ENCODE measurements around the gene WDFY3. TPM values are rescaled to one million over a fixed set of nuclear protein-coding genes. Genes with fewer than 3 reads are reported as not detected.

The WDFY3 gene
- polyA plus RNA-seq, 1 of the 3 experiments (the other 2 are of a cell fraction) = 13.8 TPM

GRCh38 chr4:84938316-84938715 is 28.2 kb downstream of the WDFY3 start (continued):
- TF ChIP-seq PBX3 (IDR thresholded peaks at IDR 0.05) = peak; percentile 73
- TF ChIP-seq EZH2phosphoT487 (IDR thresholded peaks at IDR 0.05; ENCODE audit: borderline replicate concordance, low read depth) = no peak
- no peak for TF ChIP-seq CTCF (IDR thresholded peaks at IDR 0.05)
- TF ChIP-seq ELF1 (IDR thresholded peaks at IDR 0.05) = no peak
- TF ChIP-seq TEAD4 (IDR thresholded peaks at IDR 0.05; ENCODE audit: borderline replicate concordance, insufficient read depth) = peak; percentile 77
- TF ChIP-seq CHD2 (IDR thresholded peaks at IDR 0.05; ENCODE audit: low read length, partially characterized antibody) = no peak

GRCh38 chr4:84937381-84937977 is 29.0 kb downstream of the WDFY3 start:
- peak overlapping the region; percentile 16; the same call in 1 of the 2 replicates for H3K4me2 ChIP-seq
- H3K79me2 ChIP-seq (ENCODE audit: insufficient read depth) = peaks cover 89% of the 10 kb centered on the region
- H3F3A ChIP-seq (replicated peaks; ENCODE audit: insufficient read depth) = peaks cover 17% of the 10 kb centered on the region
- DNase-seq = no peak
- no peak for TF ChIP-seq POLR2AphosphoS5 (IDR thresholded peaks at IDR 0.05; ENCODE audit: low read depth, low read length)
- no peak for TF ChIP-seq GABPA (IDR thresholded peaks at IDR 0.05; ENCODE audit: low read depth)
- no peak for TF ChIP-seq IRF3 (IDR thresholded peaks at IDR 0.05; ENCODE audit: low read depth, low read length)
- no peak for TF ChIP-seq YY1 (IDR thresholded peaks at IDR 0.05; ENCODE audit: low read depth)
- no peak for TF ChIP-seq RFX5 (IDR thresholded peaks at IDR 0.05; ENCODE audit: low read length)
- TF ChIP-seq TCF12 (IDR thresholded peaks at IDR 0.05) = no peak
- TF ChIP-seq JUND (IDR thresholded peaks at IDR 0.05) = no peak
- no peak for TF ChIP-seq EP300 (IDR thresholded peaks at IDR 0.05; ENCODE audit: borderline replicate concordance in 1 of 2, low read depth in 1 of 2, low read length in 1 of 2)
- TF ChIP-seq NFIC (IDR thresholded peaks at IDR 0.05; ENCODE audit: borderline replicate concordance) = no peak
- TF ChIP-seq RCOR1 (IDR thresholded peaks at IDR 0.05; ENCODE audit: low read length) = no peak
- no peak for TF ChIP-seq MAX (IDR thresholded peaks at IDR 0.05; ENCODE audit: low read depth)
- no peak for TF ChIP-seq FOXM1 (IDR thresholded peaks at IDR 0.05; ENCODE audit: low read depth)
- H2AFZ ChIP-seq (ENCODE audit: low read depth) = no peak overlapping the region
- H3K4me3 ChIP-seq (ENCODE audit: low read depth in 2 of 2, low read length in 1 of 2) = no peak overlapping the region
- H3K4me1 ChIP-seq (ENCODE audit: control insufficient read depth in 1 of 2, insufficient read depth in 2 of 2, low read depth in 1 of 2, low read length in 1 of 2) = peaks cover 3 to 12% of the 10 kb centered on the region in 2 experiments; a peak in 3 of 4 replicates
- ChIA-PET POLR2A (no interaction called here), CTCF (interaction anchor here (0.6 kb wide), 1 partner anchor 55 kb away, joined by 3 read pairs; no protein-coding TSS in a partner anchor)
- WGBS (ENCODE audit: low lambda C conversion rate) = 93% methylated on average over 3 of the region's 3 CpGs
- peaks cover 5% of the 10 kb centered on the region; the same call in 1 of the 2 replicates for H3K9me3 ChIP-seq
- H3K36me3 ChIP-seq (replicated peaks in 1 of 2; ENCODE audit: control insufficient read depth in 1 of 2, insufficient read depth in 2 of 2, low read length in 1 of 2) = peaks cover 0 to 13% of the 10 kb centered on the region in 2 experiments
- H3K9ac ChIP-seq = no peak overlapping the region
- no peaks in the 10 kb centered on the region for H3K27me3 ChIP-seq (ENCODE audit: insufficient read depth)
- peak overlapping the region; percentile 28 to 73; a peak in 3 of 4 replicates for H3K27ac ChIP-seq (ENCODE audit: low read depth in 2 of 2, low read length in 1 of 2)
- H4K20me1 ChIP-seq (ENCODE audit: insufficient read depth) = peaks cover 12% of the 10 kb centered on the region
- no peaks in the 10 kb centered on the region for H3K9me2 ChIP-seq

Measured in SK-N-SH (cell line).